Stomach (tissue), 4 donors: ENCODE data around the gene STRN.

Experiments
- CTCF ChIP-seq, 7 experiments: fragments of 450-650 bp in 4 of 7; fragments of 200-600 bp in 3 of 7; sonication (generic) in 3 of 7; IDR thresholded peaks; one replicate each; pipeline ENCODE4 v1.5.1; 2016 to 2019; ENCODE audit warnings: antibody characterized with exemption in 7 of 7, control low read depth in 2 of 7, mild to moderate bottlenecking in 1 of 7
- POLR2A ChIP-seq, 4 donors: fragments of 450-650 bp; IDR thresholded peaks; one replicate each; pipeline ENCODE4 v1.6.1; 2016; ENCODE audit warnings: antibody characterized with exemption in 4 of 4, control low read depth in 2 of 4, mild to moderate bottlenecking in 1 of 4, moderate library complexity in 1 of 4
- POLR2AphosphoS5 ChIP-seq, 3 donors: sonication (generic); formaldehyde crosslinking; IDR thresholded peaks; one replicate each; pipeline ENCODE4 v1.6.1; 2016; ENCODE audit warnings: antibody characterized with exemption in 3 of 3

DNA sequence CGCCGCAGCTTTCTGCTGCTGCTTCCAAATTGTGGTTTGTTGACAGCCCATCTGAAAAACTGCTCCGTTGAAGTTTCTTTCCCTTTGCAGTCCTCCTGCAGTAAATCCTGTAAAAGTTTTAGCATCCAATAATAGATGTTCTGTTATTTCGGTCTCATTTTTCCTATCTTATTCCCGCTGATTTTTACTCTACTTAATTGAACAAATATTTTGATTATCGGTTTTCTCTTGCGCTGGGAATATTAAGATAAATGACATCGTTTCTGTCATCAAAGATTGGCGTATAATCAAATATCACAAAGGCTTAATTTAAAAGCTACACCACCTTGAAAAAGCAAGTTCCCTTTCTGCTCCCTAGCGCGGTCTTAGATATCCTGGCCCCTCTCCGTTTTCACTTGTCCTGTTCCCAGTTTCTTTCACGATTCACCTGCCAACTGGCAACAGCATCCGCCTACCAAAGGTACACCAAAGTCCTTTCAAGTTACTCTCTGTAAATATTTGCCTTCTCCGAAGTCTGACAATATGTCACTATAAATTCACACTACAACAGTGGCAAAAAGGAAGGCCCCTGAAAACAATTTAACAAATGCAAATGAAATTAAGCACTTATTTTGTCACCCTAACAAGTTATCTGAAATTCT lies 1.0 kb upstream of the STRN start:
- no peak for TF ChIP-seq CTCF (IDR thresholded peaks at IDR 0.05)
- no peak for TF ChIP-seq POLR2AphosphoS5 (IDR thresholded peaks at IDR 0.05)
- TF ChIP-seq POLR2A (IDR thresholded peaks at IDR 0.05): no peak
